Activated T-cell treated with anti-CD3 and anti-CD28 coated beads for 1 hour (primary cell): ENCODE data around the gene PPP3R2.
A peak's percentile ranks its signal among the peaks of the same experiment; 100 is the strongest.
"Not testable (repeated sequence)": the region's sequence is repeated elsewhere in the genome, so short reads cannot be mapped to it uniquely, and the experiment has no call there.

Source experiments
- DNase-seq: peaks from one replicate; pipeline ENCODE4 v3.0.0-alpha.2; 2020; ENCODE audit warnings: low read depth

Gene PPP3R2

GRCh38 chr9:101587332-101588043, 7.3 kb downstream of the PPP3R2 start:
- no peak for DNase-seq

GRCh38 chr9:101586651-101587050, 8.1 kb downstream of the PPP3R2 start:
- DNase-seq: no peak

- no peak for DNase-seq
Observed at GRCh38 chr9:101585740-101586139, 9.0 kb downstream of the PPP3R2 start.

- DNase-seq: no peak
Observed at GRCh38 chr9:101582553-101582952, 12.2 kb downstream of the PPP3R2 start.

- DNase-seq: no peak
Observed at GRCh38 chr9:101579711-101580545, 14.8 kb downstream of the PPP3R2 start.

- no peak for DNase-seq
Observed at GRCh38 chr9:101578378-101578777, 16.4 kb downstream of the PPP3R2 start.

GRCh38 chr9:101574731-101575333, 19.9 kb downstream of the PPP3R2 start:
- DNase-seq: no peak

GRCh38 chr9:101572316-101572715, 22.5 kb downstream of the PPP3R2 start:
- DNase-seq: no peak

GRCh38 chr9:101571114-101571513, 23.7 kb downstream of the PPP3R2 start:
- DNase-seq: no peak

- no peak for DNase-seq
Observed at GRCh38 chr9:101569741-101570501, 24.8 kb downstream of the PPP3R2 start.

- no peak for DNase-seq
Observed at GRCh38 chr9:101567725-101568350, 26.9 kb downstream of the PPP3R2 start.

- peak; percentile 16 for DNase-seq
Observed at GRCh38 chr9:101566904-101567724, 27.7 kb downstream of the PPP3R2 start.

GRCh38 chr9:101564252-101564651, 30.5 kb downstream of the PPP3R2 start:
- no peak for DNase-seq

GRCh38 chr9:101562966-101563365, 31.8 kb downstream of the PPP3R2 start:
- DNase-seq: no peak

GRCh38 chr9:101561740-101562139, 33.0 kb downstream of the PPP3R2 start:
- no peak for DNase-seq

GRCh38 chr9:101549472-101550098, 45.2 kb downstream of the PPP3R2 start:
- not testable (repeated sequence) for DNase-seq

GRCh38 chr9:101543098-101543735, 51.6 kb downstream of the PPP3R2 start:
- DNase-seq: no peak
